CD4-positive, alpha-beta T cell treated with Interferon gamma for 1 hour (primary cell): ENCODE results near the gene SRCAP.
A peak's percentile ranks its signal among the peaks of the same experiment; 100 is the strongest.
"Not testable (repeated sequence)": the region's sequence is repeated elsewhere in the genome, so short reads cannot be mapped to it uniquely, and the experiment has no call there.

Experiments used
- DNase-seq: peaks from one replicate; pipeline ENCODE4 v3.0.0-alpha.2; 2020

Gene SRCAP

DNA sequence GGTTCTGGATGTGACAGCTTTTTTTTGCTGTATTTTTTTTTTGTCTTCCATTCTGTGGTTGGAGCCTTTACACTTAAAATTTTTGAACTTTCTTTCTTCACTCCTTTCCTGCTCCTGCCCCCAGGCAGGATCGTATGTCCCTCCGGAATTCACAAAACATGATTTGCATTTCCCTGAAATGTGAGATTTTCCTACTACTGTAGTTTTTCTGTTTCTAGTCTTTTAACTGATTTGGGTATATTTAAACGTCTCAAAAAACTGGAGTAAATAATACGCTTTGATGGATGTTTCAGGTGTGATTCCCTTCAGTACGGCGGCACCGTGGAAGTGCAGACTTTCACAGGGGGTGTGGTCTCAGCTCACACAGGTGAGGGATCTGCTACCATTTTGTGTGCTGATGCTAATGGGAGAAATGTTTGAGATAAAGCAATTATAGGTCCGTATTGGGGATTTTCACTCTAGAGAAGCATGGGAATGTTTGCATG is 686 bp downstream of the SRCAP start:
- no peak for DNase-seq

GRCh38 chr16:30700491-30700890 is 1.5 kb downstream of the SRCAP start:
- no peak for DNase-seq

DNA sequence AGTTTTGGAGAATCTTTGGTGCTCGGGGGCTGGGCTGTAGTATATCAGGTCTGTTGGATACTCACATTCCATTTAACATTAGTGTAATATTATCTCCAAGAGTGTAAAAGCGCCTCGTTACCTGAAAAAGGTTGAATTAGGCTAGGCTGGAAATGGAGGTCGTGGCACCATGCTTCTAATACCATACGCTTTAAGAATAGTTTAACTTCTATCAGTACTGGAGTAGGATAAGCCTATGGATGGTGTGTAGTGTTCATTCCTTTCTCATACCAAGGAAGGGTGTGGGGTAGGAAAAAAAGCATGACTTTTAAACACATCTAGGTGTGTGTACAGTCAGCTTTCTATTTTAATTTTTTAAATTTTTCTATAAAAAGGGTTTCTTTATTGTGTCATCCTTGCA is 2.0 kb downstream of the SRCAP start:
- DNase-seq: no peak

DNA sequence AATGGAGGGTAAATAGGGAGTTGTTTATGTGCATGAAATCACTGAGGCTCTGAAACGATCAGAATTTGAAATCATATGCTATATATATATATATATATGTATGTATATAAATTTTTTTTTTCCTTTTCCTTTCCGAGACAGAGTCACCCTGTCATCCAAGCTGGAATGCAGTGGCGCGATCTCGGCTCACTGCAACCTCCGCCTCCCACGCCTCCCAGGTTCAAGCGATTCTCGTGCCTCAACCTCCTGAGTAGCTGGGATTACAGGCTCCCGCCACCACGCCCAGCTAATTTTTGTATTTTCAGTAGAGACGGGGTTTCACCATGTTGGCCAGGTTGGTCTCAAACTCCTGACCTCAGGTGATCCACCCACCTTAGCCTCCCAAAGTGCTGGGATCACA is 4.1 kb downstream of the SRCAP start:
- not testable (repeated sequence) for DNase-seq

DNA sequence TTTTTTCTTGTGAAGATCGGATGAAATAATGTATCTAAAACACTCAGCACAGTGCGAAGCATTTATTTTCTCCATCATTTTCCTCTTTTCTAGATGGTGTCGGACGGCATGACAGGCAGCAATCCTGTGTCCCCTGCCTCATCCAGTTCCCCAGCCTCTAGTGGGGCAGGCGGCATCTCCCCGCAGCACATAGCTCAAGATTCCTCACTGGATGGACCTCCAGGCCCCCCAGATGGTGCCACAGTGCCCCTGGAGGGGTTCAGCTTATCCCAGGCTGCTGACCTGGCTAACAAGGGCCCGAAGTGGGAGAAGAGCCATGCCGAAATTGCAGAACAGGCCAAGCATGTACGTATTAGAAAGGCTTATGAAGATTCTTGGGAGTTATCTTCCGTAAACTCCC is 5.0 kb downstream of the SRCAP start:
- no peak for DNase-seq

- DNase-seq: no peak
These were observed 7.1 kb downstream of the SRCAP start for GRCh38 chr16:30706046-30706445.

DNA sequence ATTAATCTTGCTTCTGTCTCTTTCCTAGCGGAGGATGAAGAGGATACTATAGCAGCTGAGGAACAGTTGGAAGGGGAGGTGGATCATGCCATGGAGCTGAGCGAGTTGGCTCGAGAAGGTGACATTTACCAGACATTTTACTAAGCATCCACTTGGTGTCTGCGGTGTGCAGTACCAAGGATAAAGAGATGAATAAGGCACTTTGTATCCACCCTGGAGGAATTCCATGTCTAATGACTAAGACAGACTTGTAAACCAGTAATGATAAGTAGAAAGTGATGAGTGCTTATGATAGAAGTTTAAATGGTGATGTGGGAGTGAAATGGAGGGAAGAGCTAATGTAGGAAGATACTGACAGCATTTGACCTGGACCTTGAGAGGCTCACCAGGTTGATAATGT is 12.0 kb downstream of the SRCAP start:
- DNase-seq: no peak

GRCh38 chr16:30711712-30712111 is 12.7 kb downstream of the SRCAP start:
- DNase-seq: no peak

- peak; percentile 56 for DNase-seq
These were observed 16.9 kb downstream of the SRCAP start for GRCh38 chr16:30715750-30716445.

GRCh38 chr16:30720086-30720485 is 21.1 kb downstream of the SRCAP start:
- no peak for DNase-seq

- no peak for DNase-seq
These were observed 21.7 kb downstream of the SRCAP start for GRCh38 chr16:30720694-30721093.

GRCh38 chr16:30721167-30721566 is 22.2 kb downstream of the SRCAP start:
- DNase-seq: no peak

- DNase-seq: no peak
These were observed 22.6 kb downstream of the SRCAP start for GRCh38 chr16:30721606-30722005.

DNA sequence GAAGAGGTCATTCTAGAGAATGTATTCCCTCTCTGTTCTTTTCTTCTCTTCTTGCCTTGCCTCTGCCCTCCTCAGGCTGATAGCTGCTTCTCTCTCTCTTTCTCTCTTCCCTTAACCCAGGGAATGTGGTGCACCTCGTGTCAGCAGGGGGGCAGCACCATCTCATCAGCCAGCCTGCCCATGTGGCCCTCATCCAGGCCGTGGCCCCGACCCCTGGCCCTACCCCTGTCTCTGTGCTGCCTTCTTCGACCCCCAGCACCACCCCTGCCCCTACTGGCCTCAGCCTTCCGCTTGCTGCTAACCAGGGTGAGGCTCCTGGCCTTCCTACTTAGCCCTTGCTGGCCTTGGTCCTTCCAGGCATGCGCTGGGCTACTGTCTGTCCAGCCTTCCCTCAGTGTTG is 23.5 kb downstream of the SRCAP start:
- no peak for DNase-seq

DNA sequence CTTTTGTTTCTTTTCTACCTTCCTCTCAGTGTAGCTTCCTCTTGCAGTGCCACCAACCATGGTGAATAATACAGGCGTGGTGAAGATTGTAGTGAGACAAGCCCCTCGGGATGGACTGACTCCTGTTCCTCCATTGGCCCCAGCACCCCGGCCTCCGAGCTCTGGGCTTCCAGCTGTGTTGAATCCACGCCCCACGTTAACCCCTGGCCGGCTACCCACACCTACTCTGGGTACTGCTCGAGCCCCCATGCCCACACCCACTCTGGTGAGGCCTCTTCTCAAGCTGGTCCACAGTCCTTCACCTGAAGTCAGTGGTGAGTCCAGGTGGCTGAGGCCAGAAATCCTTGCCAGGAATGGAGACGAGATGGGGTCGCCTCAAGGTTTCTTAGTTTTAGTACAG is 23.9 kb downstream of the SRCAP start:
- no peak for DNase-seq

DNA sequence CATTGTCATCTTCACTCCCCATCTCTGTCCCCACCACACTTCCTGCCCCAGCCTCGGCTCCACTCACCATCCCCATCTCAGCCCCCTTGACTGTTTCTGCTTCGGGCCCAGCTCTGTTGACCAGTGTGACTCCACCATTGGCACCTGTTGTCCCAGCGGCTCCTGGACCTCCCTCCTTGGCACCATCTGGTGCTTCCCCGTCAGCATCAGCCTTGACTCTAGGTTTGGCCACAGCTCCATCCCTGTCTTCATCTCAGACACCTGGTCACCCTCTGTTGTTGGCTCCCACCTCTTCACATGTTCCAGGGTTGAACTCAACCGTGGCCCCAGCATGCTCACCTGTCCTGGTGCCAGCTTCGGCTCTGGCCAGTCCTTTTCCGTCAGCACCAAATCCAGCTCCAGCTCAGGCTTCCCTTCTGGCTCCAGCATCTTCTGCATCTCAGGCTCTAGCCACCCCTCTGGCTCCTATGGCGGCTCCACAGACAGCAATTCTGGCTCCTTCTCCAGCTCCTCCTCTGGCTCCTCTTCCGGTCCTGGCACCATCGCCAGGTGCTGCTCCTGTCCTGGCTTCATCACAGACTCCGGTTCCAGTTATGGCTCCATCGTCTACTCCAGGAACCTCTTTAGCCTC is 24.9 kb downstream of the SRCAP start:
- no peak for DNase-seq

GRCh38 chr16:30724641-30725417 is 25.9 kb downstream of the SRCAP start:
- DNase-seq: peak; percentile 34

- DNase-seq: no peak
These were observed 26.4 kb downstream of the SRCAP start for GRCh38 chr16:30725418-30725792.

GRCh38 chr16:30728321-30728720 is 29.4 kb downstream of the SRCAP start:
- DNase-seq: no peak

- DNase-seq: peak; percentile 20
These were observed 30.1 kb downstream of the SRCAP start for GRCh38 chr16:30728899-30729672.

DNA sequence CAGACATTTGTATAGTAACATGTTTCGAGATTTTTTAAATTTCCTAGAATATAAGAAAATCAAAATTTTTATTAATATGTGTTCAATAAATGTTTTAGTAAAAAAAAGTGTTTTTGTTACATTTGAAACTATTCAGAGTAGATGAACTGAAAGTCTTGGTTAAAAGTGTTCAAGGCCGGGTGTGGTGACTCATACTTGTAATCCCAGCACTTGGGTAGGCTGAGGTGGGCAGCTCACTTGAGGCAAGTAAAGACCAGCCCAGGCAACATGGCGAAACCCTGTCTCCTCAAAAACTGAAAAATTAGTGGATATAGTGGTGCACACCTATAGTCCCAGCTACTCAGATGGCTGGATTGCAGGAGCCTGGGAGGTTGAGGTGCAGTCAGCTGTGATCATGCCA is 32.4 kb downstream of the SRCAP start:
- DNase-seq: no peak

- no peak for DNase-seq
These were observed 38.2 kb downstream of the SRCAP start for GRCh38 chr16:30736995-30737793.
